Measurements from ENCODE around the gene CARD18. TPM values are rescaled to one million over a fixed set of nuclear protein-coding genes. Genes with fewer than 3 reads are reported as not detected.
A peak's percentile ranks its signal among the peaks of the same experiment; 100 is the strongest.
"Not testable (repeated sequence)": the region's sequence is repeated elsewhere in the genome, so short reads cannot be mapped to it uniquely, and the experiment has no call there.

The CARD18 gene
- total RNA-seq, 2 donors from 2014 or later = not detected

- peak overlapping the region in 1 of 2 donors; percentile 20 for H3K27ac Mint-ChIP-seq
- H3K4me3 Mint-ChIP-seq = no peak overlapping the region
These were observed 29.5 kb downstream of the CARD18 start for GRCh38 chr11:105109855-105110687.

DNA sequence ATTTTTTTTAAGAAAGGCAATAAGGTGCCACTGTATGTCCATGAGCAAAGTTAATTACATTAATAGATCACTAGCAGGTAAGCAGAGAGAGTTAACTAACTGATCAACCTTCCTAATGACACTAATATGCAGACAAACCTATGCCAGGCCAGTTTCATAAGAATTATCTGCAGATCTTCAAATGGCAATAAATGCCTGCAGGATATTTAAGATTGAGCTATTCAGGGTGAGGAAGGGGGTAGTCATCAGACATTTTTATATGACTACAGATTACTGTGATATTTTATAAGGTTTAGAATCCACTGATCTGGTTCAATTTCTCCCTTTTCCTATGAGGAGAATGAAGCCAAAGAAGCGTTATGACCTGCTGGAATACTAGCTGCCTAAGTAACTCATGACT is 30.2 kb downstream of the CARD18 start:
- no peak overlapping the region for H3K27ac Mint-ChIP-seq
- ATAC-seq (no peak), DNase-seq (ENCODE audit: low spot score) (no peak)
- no peak overlapping the region for H3K4me3 Mint-ChIP-seq
- H3K4me1 Mint-ChIP-seq (ENCODE audit: low read depth in 2 of 2) = peaks cover 12 to 20% of the 10 kb centered on the region in 2 donors
- H3K36me3 Mint-ChIP-seq = no peaks in the 10 kb centered on the region
- no peaks in the 10 kb centered on the region for H3K9me3 Mint-ChIP-seq
- H3K27me3 Mint-ChIP-seq = peaks cover 16 to 32% of the 10 kb centered on the region in 2 donors

More at GRCh38 chr11:105109855-105110687, 29.5 kb downstream of the CARD18 start:
- peaks cover 16 to 32% of the 10 kb centered on the region in 2 donors for H3K27me3 Mint-ChIP-seq
- H3K4me1 Mint-ChIP-seq (ENCODE audit: low read depth in 2 of 2) = peaks cover 12 to 20% of the 10 kb centered on the region in 2 donors
- ATAC-seq (no peak), DNase-seq (ENCODE audit: low spot score) (no peak)
- no peaks in the 10 kb centered on the region for H3K36me3 Mint-ChIP-seq
- H3K9me3 Mint-ChIP-seq = no peaks in the 10 kb centered on the region

GRCh38 chr11:105108247-105108646 is 31.3 kb downstream of the CARD18 start:
- Mint-ChIP-seq H3K4me1 (ENCODE audit: low read depth in 2 of 2) (peaks cover 12 to 20% of the 10 kb centered on the region in 2 donors), H3K4me3 (no peak overlapping the region), H3K9me3 (no peaks in the 10 kb centered on the region), H3K27ac (no peak overlapping the region), H3K27me3 (peaks cover 13 to 32% of the 10 kb centered on the region in 2 donors), H3K36me3 (no peaks in the 10 kb centered on the region)
- no peak for ATAC-seq
- DNase-seq (ENCODE audit: low spot score) = no peak

- peak in 1 of 2 donors; percentile 71 for ATAC-seq
- Mint-ChIP-seq H3K27ac (peak overlapping the region in 1 of 2 donors; percentile 5), H3K27me3 (peaks cover 8 to 25% of the 10 kb centered on the region in 2 donors), H3K4me3 (peak overlapping the region; percentile 33), H3K4me1 (ENCODE audit: low read depth in 2 of 2) (peaks cover 12 to 20% of the 10 kb centered on the region in 2 donors)
- DNase-seq (ENCODE audit: low spot score); H3K9me3 Mint-ChIP-seq; H3K36me3 Mint-ChIP-seq: not testable (repeated sequence)
These were observed 32.2 kb downstream of the CARD18 start for GRCh38 chr11:105107226-105107825.

GRCh38 chr11:105106140-105106539 is 33.4 kb downstream of the CARD18 start:
- no peak for ATAC-seq
- Mint-ChIP-seq H3K27me3 (peaks cover 8 to 23% of the 10 kb centered on the region in 2 donors), H3K4me1 (ENCODE audit: low read depth in 2 of 2) (peaks cover 17 to 25% of the 10 kb centered on the region in 2 donors), H3K4me3 (no peak overlapping the region), H3K36me3 (no peaks in the 10 kb centered on the region), H3K27ac (no peak overlapping the region), H3K9me3 (no peaks in the 10 kb centered on the region)
- DNase-seq (ENCODE audit: low spot score) = no peak

DNA sequence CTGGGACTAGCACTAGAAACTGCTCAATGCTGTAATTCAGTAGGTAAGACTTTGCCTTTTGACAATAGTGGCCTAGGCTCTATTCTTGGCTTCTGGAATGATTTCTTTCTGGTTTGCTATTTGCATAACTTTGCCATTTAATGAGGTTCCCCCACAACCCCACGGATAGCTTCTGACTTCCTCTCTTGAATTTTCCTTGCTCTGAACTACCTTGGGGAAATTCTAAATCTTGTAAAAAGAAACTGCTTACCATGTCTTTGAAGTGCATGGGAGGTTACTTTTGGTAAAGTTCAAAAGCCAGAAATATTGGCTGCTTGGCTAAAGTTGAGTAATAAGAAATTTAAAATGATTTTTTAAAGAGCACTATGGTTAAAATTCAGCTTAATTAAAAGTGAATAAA is 35.3 kb downstream of the CARD18 start:
- no peak overlapping the region for H3K27ac Mint-ChIP-seq
- H3K4me1 Mint-ChIP-seq (ENCODE audit: low read depth in 2 of 2) = peaks cover 16 to 29% of the 10 kb centered on the region in 2 donors
- H3K36me3 Mint-ChIP-seq = no peaks in the 10 kb centered on the region
- H3K9me3 Mint-ChIP-seq = no peaks in the 10 kb centered on the region
- no peak for ATAC-seq
- peaks cover 0 to 11% of the 10 kb centered on the region in 2 donors for H3K27me3 Mint-ChIP-seq
- DNase-seq (ENCODE audit: low spot score) = no peak
- no peak overlapping the region for H3K4me3 Mint-ChIP-seq

GRCh38 chr11:105103336-105103735 is 36.2 kb downstream of the CARD18 start:
- Mint-ChIP-seq H3K4me1 (ENCODE audit: low read depth in 2 of 2) (peaks cover 16 to 34% of the 10 kb centered on the region in 2 donors), H3K36me3 (no peaks in the 10 kb centered on the region), H3K27ac (no peak overlapping the region), H3K27me3 (peaks cover 0 to 5% of the 10 kb centered on the region in 2 donors), H3K4me3 (no peak overlapping the region), H3K9me3 (no peaks in the 10 kb centered on the region)
- DNase-seq (ENCODE audit: low spot score) (no peak), ATAC-seq (no peak)

DNA sequence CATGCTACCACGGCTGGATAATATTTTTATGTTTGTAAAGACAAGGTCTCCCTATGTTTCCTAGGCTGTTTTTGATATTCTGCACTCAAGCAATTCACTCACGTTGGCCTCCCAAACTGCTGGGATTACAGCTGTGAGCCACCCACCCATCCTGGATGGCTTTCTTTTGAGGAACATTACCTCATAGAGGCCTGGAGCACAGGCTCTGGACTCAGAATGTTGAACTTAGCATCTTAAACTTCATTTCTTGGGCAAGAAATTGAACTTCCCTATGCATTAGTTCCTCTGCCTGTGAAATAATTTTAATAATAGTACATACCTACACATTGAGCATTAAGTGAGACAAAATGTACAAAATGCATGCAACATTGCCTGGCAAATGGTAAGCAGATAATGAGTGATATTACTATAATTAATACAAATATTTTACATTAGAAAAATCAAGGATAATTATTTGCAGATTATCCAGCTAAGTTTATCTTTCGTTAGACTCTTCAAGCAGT is 37.4 kb downstream of the CARD18 start:
- H3K27ac Mint-ChIP-seq; H3K27me3 Mint-ChIP-seq; DNase-seq (ENCODE audit: low spot score); H3K9me3 Mint-ChIP-seq; H3K36me3 Mint-ChIP-seq; H3K4me3 Mint-ChIP-seq; ATAC-seq: not testable (repeated sequence)
- peaks cover 16 to 29% of the 10 kb centered on the region in 2 donors for H3K4me1 Mint-ChIP-seq (ENCODE audit: low read depth in 2 of 2)

DNA sequence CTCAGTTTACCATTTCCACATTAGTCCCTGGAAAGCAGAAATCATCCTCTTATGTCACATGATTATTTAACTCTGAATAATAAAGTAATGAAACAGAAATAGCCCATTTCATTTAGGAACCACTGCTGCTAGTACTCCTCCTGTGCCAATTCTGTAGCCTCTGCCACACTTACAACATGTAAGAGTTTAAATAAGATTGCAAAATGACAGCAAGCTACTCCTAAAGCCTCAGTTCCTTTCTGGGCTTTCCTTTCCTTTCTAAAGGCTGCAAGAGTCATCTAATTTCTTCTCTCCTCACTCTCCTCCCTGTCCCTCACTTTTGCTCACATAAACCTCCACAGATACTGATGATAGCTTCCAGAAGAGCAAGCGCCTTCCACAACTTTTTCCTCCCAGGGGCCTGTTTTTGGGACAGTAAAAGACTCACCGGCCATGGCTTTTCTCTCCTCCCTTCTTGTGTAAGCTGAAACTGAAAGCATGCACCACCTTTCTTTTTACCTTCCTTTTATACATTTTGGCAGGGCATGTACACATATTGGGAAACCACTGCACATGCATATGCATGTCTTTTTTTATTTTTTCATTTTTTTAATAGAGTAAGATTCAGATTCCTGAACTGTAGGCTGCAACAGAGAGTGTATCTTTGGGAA is 38.5 kb downstream of the CARD18 start:
- DNase-seq (ENCODE audit: low spot score) (no peak), ATAC-seq (peak in 1 of 2 donors; percentile 51)
- Mint-ChIP-seq H3K27me3 (no peaks in the 10 kb centered on the region), H3K4me3 (peak overlapping the region; percentile 63), H3K27ac (peak overlapping the region; percentile 53 to 60), H3K9me3 (no peaks in the 10 kb centered on the region), H3K36me3 (no peaks in the 10 kb centered on the region), H3K4me1 (ENCODE audit: low read depth in 2 of 2) (peaks cover 16 to 29% of the 10 kb centered on the region in 2 donors)

GRCh38 chr11:105100206-105100605 is 39.4 kb downstream of the CARD18 start:
- Mint-ChIP-seq H3K4me1 (ENCODE audit: low read depth in 2 of 2) (peaks cover 16 to 29% of the 10 kb centered on the region in 2 donors), H3K36me3 (no peaks in the 10 kb centered on the region), H3K27me3 (no peaks in the 10 kb centered on the region), H3K4me3 (peak overlapping the region; percentile 63), H3K9me3 (no peaks in the 10 kb centered on the region), H3K27ac (peak overlapping the region; percentile 53 to 60)
- DNase-seq (ENCODE audit: low spot score) = no peak
- ATAC-seq = peak; percentile 59 to 76

GRCh38 chr11:105099594-105099993 is 40.0 kb downstream of the CARD18 start:
- ATAC-seq = peak in 1 of 2 donors; percentile 65
- Mint-ChIP-seq H3K4me3 (peak overlapping the region; percentile 63), H3K27ac (peak overlapping the region; percentile 53 to 60), H3K4me1 (ENCODE audit: low read depth in 2 of 2) (peaks cover 16 to 29% of the 10 kb centered on the region in 2 donors)
- not testable (repeated sequence) for DNase-seq (ENCODE audit: low spot score); H3K36me3 Mint-ChIP-seq; H3K27me3 Mint-ChIP-seq; H3K9me3 Mint-ChIP-seq

GRCh38 chr11:105092256-105093239 is 47.0 kb downstream of the CARD18 start:
- H3K27me3 Mint-ChIP-seq = peaks cover 20 to 32% of the 10 kb centered on the region in 2 donors

More at GRCh38 chr11:105092256-105093239, 47.0 kb downstream of the CARD18 start:
- ATAC-seq = no peak
- no peaks in the 10 kb centered on the region for H3K4me1 Mint-ChIP-seq (ENCODE audit: low read depth in 2 of 2)
- no peak overlapping the region for H3K27ac Mint-ChIP-seq
- no peaks in the 10 kb centered on the region for H3K9me3 Mint-ChIP-seq
- DNase-seq (ENCODE audit: low spot score) = no peak
- H3K36me3 Mint-ChIP-seq = no peaks in the 10 kb centered on the region
- H3K4me3 Mint-ChIP-seq = no peak overlapping the region

All from natural killer cell treated with Interleukin-12 subunit alpha and Interleukin-12 subunit beta and Interleukin-15 and Interleukin-18, amount 100 ng/mL, for 72 hours (primary cell).